Measurements from ENCODE around the gene MFAP5.
"Not testable (repeated sequence)": the region's sequence is repeated elsewhere in the genome, so short reads cannot be mapped to it uniquely, and the experiment has no call there.

The MFAP5 gene

DNA sequence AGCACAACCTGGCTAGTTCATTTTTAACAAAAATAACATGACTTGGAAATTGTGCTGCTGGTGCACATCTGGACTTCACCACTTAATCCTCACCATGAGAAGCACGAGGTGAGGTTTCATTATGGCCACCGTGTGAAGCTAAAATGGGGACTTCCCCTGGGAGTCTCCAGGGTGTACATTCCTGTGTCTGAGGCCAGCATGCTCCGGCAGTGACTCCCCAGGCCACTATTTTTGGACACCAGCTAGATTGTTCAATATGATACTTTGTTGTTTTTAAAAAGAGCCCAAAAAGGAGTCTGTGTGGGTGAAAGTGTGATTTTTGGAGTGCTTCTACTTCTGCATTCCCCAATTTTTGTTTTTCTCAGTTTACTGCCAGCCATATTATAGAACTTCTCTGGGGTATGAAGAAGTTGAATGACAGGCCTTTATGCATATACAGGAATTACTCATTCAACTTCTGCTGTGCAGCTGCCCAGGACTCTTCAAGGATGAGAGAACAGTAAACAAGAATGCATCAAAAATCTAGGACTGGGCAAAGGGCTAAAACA, 33.1 kb downstream of the MFAP5 start:
- no peak for TF ChIP-seq ZFX (IDR thresholded peaks at IDR 0.05)
- no peak for TF ChIP-seq CTCF (conservative IDR thresholded peaks at IDR 0.05)
- no peak overlapping the region for H3K27ac ChIP-seq

GRCh38 chr12:8628731-8629130, 33.9 kb downstream of the MFAP5 start:
- no peak for TF ChIP-seq ZFX (IDR thresholded peaks at IDR 0.05)
- no peak for TF ChIP-seq CTCF (conservative IDR thresholded peaks at IDR 0.05)
- H3K27ac ChIP-seq: no peak overlapping the region

- not testable (repeated sequence) for H3K27ac ChIP-seq
These were observed 37.9 kb downstream of the MFAP5 start for GRCh38 chr12:8624750-8625149.

DNA sequence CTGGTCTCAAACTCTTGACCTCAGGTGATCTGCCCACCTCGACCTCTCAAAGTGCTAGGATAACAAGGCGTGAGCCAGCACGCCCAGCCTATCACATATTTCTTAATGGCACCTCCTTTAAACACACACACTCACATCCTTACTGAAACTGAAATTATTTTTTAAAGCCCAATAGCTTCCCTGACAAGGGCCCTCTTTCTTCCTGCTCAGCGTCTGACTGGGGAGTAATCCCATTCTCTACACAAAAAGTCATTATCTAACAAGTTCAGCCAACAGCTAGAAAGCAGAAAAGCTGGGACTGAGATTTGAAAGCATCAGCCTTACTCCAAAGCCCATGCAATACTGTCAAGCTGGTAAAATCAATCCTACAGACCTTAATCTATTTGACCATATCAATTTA, 40.0 kb downstream of the MFAP5 start:
- no peak overlapping the region for H3K27ac ChIP-seq
- TF ChIP-seq CTCF (conservative IDR thresholded peaks at IDR 0.05): no peak
- no peak for TF ChIP-seq ZFX (IDR thresholded peaks at IDR 0.05)

- TF ChIP-seq ZFX (IDR thresholded peaks at IDR 0.05): no peak
- no peak for TF ChIP-seq CTCF (conservative IDR thresholded peaks at IDR 0.05)
- no peak overlapping the region for H3K27ac ChIP-seq
These were observed 47.4 kb downstream of the MFAP5 start for GRCh38 chr12:8615206-8615605.

DNA sequence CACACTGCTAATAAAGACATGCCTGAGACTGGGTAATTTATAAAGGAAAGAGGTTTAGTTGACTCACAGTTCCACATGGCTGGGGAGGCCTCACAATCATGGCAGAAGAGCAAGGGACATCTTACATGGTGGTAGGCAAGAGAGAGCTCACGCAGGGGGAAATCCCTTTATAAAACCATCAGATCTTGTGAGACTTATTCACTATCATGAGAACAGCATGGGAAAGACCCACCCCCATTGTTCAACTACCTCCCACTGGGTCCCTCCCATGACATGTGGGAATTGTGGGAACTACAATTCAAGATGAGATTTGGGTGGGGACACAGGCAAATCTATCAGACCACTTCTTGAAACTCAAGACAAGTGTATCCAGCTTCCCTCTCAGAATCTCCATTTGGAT, 48.7 kb downstream of the MFAP5 start:
- not testable (repeated sequence) for H3K27ac ChIP-seq

- no peak for TF ChIP-seq ZFX (IDR thresholded peaks at IDR 0.05)
- no peak for TF ChIP-seq CTCF (conservative IDR thresholded peaks at IDR 0.05)
- no peak within 1 kb of the TSS for H3K27ac ChIP-seq
These were observed 50.0 kb downstream of the MFAP5 start, which contains the start of gene AICDA for GRCh38 chr12:8612629-8613028. Gene AICDA, minus strand, starts transcription at chr12:8612859. Its CDS starts 92 bp downstream, at chr12:8612767.

- peak; percentile 94 for TF ChIP-seq CTCF (conservative IDR thresholded peaks at IDR 0.05)
- TF ChIP-seq ZFX (IDR thresholded peaks at IDR 0.05): no peak
- H3K27ac ChIP-seq: no peak overlapping the region
These were observed 53.5 kb downstream of the MFAP5 start for GRCh38 chr12:8609061-8609570.

All from C4-2B (cell line).